Fibroblast of lung (primary cell): ENCODE measurements around the gene ADGRA3.

Experiments
- EZH2 ChIP-seq: IDR thresholded peaks from 2 replicates; pipeline ENCODE4 v1.5.1; 2012; ENCODE audit warnings: low read length, control low read depth, mild to moderate bottlenecking; ENCODE audit errors: missing control alignments
- TF ChIP-seq, protein P1 (sequence below), 2 donors: IDR thresholded peaks in 1 of 2; conservative IDR thresholded peaks in 1 of 2; 1 replicate in 1 of 2; 2 replicates in 1 of 2; pipeline ENCODE4 v1.5.1; 2011 to 2012; ENCODE audit warnings: low read length in 2 of 2, control low read depth in 1 of 2, inconsistent platforms in 1 of 2, low read depth in 1 of 2, mild to moderate bottlenecking in 1 of 2

DNA sequence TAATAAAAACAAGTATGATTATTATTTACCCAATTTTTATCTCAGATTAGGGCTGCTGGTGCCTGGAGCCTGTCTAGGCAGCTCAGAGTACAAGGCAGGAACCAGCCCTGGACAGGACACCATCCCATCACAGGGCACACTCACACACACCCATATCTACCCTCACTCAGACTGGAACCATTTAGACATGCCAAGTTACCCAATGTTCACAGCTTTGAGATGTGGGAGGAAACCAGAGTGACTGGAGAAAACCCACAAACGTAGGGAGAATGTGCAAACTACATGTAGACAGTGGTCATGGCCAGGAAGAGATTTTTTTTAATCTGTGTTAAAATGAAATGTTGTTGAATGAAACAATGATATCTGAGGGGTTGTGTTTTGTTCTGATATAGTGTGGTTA, 35.7 kb upstream of the ADGRA3 start:
- no peak for TF ChIP-seq EZH2
- TF ChIP-seq, protein P1, sequence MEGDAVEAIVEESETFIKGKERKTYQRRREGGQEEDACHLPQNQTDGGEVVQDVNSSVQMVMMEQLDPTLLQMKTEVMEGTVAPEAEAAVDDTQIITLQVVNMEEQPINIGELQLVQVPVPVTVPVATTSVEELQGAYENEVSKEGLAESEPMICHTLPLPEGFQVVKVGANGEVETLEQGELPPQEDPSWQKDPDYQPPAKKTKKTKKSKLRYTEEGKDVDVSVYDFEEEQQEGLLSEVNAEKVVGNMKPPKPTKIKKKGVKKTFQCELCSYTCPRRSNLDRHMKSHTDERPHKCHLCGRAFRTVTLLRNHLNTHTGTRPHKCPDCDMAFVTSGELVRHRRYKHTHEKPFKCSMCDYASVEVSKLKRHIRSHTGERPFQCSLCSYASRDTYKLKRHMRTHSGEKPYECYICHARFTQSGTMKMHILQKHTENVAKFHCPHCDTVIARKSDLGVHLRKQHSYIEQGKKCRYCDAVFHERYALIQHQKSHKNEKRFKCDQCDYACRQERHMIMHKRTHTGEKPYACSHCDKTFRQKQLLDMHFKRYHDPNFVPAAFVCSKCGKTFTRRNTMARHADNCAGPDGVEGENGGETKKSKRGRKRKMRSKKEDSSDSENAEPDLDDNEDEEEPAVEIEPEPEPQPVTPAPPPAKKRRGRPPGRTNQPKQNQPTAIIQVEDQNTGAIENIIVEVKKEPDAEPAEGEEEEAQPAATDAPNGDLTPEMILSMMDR (conservative IDR thresholded peaks at IDR 0.05 in 1 of 2, IDR thresholded peaks at IDR 0.05 in 1 of 2; ENCODE audit: low read depth in 1 of 2, low read length in 2 of 2), result no peak
